ENCODE data around the gene AP2A1. TPM values are rescaled to one million over a fixed set of nuclear protein-coding genes. Genes with fewer than 3 reads are reported as not detected.

AP2A1 gene
- total and polyA plus RNA-seq, 4 donors: 31.5 to 87.2 (median 54.4) TPM

- WGBS, 2 donors: 76 to 86% methylated on average over 17 of the region's 17 CpGs
- ATAC-seq (ENCODE audit: insufficient read depth, low FRiP score): no peak
- no peak for TF ChIP-seq CTCF (IDR thresholded peaks at IDR 0.05; ENCODE audit: control extremely low read depth, extremely low read depth)
Measured at GRCh38 chr19:49840736-49841249, 74.0 kb downstream of the AP2A1 start.

GRCh38 chr19:49843265-49843664, 76.5 kb downstream of the AP2A1 start:
- no peak for DNase-seq
- H3K27me3 ChIP-seq (ENCODE audit: control insufficient read depth in 3 of 3, insufficient read depth in 3 of 3, low read length in 2 of 3): no peaks in the 10 kb centered on the region
- no peak for ATAC-seq (ENCODE audit: insufficient read depth, low FRiP score)
- H3K27ac ChIP-seq (ENCODE audit: low read depth in 1 of 2, low read length in 1 of 2): no peak overlapping the region
- 81 to 83% methylated on average over 3 of the region's 3 CpGs for WGBS, 2 donors
- TF ChIP-seq CTCF (IDR thresholded peaks at IDR 0.05; ENCODE audit: control extremely low read depth, extremely low read depth): no peak
- H3K36me3 ChIP-seq (ENCODE audit: control insufficient read depth in 4 of 4, insufficient read depth in 4 of 4, low read length in 4 of 4): peaks cover 4 to 21% (median 16%) of the 10 kb centered on the region in 4 donors
- H3K9me3 ChIP-seq (ENCODE audit: control insufficient read depth in 4 of 4, insufficient read depth in 3 of 4, low read length in 3 of 4): no peaks in the 10 kb centered on the region
- H3K9ac ChIP-seq (ENCODE audit: insufficient read depth in 1 of 2, low read length in 2 of 2): no peak overlapping the region
- H3K4me1 ChIP-seq (ENCODE audit: control insufficient read depth in 5 of 5, insufficient read depth in 5 of 5, low read length in 5 of 5): peaks cover 0 to 22% (median 2%) of the 10 kb centered on the region in 5 donors
- H3K4me3 ChIP-seq: no peak overlapping the region

More at GRCh38 chr19:49840736-49841249, 74.0 kb downstream of the AP2A1 start:
- Histone ChIP-seq H3K4me1 (ENCODE audit: control insufficient read depth in 5 of 5, insufficient read depth in 5 of 5, low read length in 5 of 5) (peaks cover 0 to 22% (median 0%) of the 10 kb centered on the region in 5 donors), H3K27ac (ENCODE audit: low read depth in 1 of 2, low read length in 1 of 2) (no peak overlapping the region), H3K36me3 (ENCODE audit: control insufficient read depth in 4 of 4, insufficient read depth in 4 of 4, low read length in 4 of 4) (peaks cover 8 to 34% (median 30%) of the 10 kb centered on the region in 4 donors), H3K27me3 (ENCODE audit: control insufficient read depth in 3 of 3, insufficient read depth in 3 of 3, low read length in 2 of 3) (no peaks in the 10 kb centered on the region), H3K9me3 (ENCODE audit: control insufficient read depth in 4 of 4, insufficient read depth in 3 of 4, low read length in 3 of 4) (no peaks in the 10 kb centered on the region), H3K9ac (ENCODE audit: insufficient read depth in 1 of 2, low read length in 2 of 2) (no peak overlapping the region), H3K4me3 (no peak overlapping the region)
- DNase-seq: peak in 1 of 3 donors; percentile 29

- no peak for DNase-seq
- Histone ChIP-seq H3K9ac (ENCODE audit: insufficient read depth in 1 of 2, low read length in 2 of 2) (no peak overlapping the region), H3K36me3 (ENCODE audit: control insufficient read depth in 4 of 4, insufficient read depth in 4 of 4, low read length in 4 of 4) (peaks cover 4 to 19% (median 10%) of the 10 kb centered on the region in 4 donors), H3K4me3 (no peak overlapping the region), H3K9me3 (ENCODE audit: control insufficient read depth in 4 of 4, insufficient read depth in 3 of 4, low read length in 3 of 4) (peaks cover 0 to 4% (median under 1%) of the 10 kb centered on the region in 4 donors), H3K27ac (ENCODE audit: low read depth in 1 of 2, low read length in 1 of 2) (no peak overlapping the region), H3K27me3 (ENCODE audit: control insufficient read depth in 3 of 3, insufficient read depth in 3 of 3, low read length in 2 of 3) (no peaks in the 10 kb centered on the region), H3K4me1 (ENCODE audit: control insufficient read depth in 5 of 5, insufficient read depth in 5 of 5, low read length in 5 of 5) (peaks cover 0 to 10% (median 1%) of the 10 kb centered on the region in 5 donors)
- no peak for ATAC-seq (ENCODE audit: insufficient read depth, low FRiP score)
- TF ChIP-seq CTCF (IDR thresholded peaks at IDR 0.05; ENCODE audit: control extremely low read depth, extremely low read depth): no peak
- WGBS, 2 donors: 52 to 74% methylated on average over 18 of the region's 18 CpGs
Measured at GRCh38 chr19:49844138-49845095, 77.6 kb downstream of the AP2A1 start.
